Fibroblast of the aortic adventitia (primary cell): Measurements from ENCODE around the gene ADGRG1. TPM values are rescaled to one million over a fixed set of nuclear protein-coding genes. Genes with fewer than 3 reads are reported as not detected.

Source experiments
- DNase-seq: peaks from one replicate; pipeline ENCODE4 v3.0.0-alpha.2; 2010; ENCODE audit warnings: low read depth
- H3K4me3 ChIP-seq: 2 replicates; pipeline ENCODE4 v1.5.1; 2011; ENCODE audit warnings: low read depth, mild to moderate bottlenecking, control low read depth, low read length, moderate library complexity
- total RNA-seq: library from RNA; depleted of rRNA; stranded (reverse); fragments of >200 nt; gene quantifications from 2 replicates; pipeline ENCODE4 v1.2.3, GENCODE V29; 2012; ENCODE audit warnings: low replicate concordance
- TF ChIP-seq, protein P1 (sequence below): IDR thresholded peaks from 2 replicates; pipeline ENCODE4 v1.5.1; 2011; ENCODE audit warnings: mild to moderate bottlenecking, low read length, control low read depth, inconsistent platforms; ENCODE audit not compliant: insufficient read depth

The ADGRG1 gene
- total RNA-seq, 1 donor, result 9.8 TPM

DNA sequence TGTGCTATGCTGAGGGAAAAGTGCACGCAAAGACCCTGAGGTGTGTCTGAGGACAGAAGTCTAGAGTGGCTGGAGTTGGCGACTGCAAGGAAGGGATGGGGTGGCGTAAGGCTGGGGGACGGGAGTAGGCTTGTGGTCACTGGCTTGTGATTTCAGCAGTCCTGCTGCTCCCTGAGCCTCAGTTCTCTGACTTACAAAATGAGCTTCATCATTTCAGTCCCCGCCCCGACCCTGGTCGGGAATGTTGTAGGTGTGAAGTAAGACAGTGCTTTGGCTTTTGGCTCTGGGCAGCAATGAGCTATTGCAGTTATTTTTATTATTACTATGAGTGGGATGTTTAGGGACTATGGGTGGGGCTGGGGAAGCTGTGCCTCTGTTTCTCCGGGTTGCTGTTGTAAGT is 8.6 kb downstream of the ADGRG1 start:
- no peak for DNase-seq
- TF ChIP-seq, protein P1, sequence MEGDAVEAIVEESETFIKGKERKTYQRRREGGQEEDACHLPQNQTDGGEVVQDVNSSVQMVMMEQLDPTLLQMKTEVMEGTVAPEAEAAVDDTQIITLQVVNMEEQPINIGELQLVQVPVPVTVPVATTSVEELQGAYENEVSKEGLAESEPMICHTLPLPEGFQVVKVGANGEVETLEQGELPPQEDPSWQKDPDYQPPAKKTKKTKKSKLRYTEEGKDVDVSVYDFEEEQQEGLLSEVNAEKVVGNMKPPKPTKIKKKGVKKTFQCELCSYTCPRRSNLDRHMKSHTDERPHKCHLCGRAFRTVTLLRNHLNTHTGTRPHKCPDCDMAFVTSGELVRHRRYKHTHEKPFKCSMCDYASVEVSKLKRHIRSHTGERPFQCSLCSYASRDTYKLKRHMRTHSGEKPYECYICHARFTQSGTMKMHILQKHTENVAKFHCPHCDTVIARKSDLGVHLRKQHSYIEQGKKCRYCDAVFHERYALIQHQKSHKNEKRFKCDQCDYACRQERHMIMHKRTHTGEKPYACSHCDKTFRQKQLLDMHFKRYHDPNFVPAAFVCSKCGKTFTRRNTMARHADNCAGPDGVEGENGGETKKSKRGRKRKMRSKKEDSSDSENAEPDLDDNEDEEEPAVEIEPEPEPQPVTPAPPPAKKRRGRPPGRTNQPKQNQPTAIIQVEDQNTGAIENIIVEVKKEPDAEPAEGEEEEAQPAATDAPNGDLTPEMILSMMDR, result no peak
- no peak overlapping the region for H3K4me3 ChIP-seq

DNA sequence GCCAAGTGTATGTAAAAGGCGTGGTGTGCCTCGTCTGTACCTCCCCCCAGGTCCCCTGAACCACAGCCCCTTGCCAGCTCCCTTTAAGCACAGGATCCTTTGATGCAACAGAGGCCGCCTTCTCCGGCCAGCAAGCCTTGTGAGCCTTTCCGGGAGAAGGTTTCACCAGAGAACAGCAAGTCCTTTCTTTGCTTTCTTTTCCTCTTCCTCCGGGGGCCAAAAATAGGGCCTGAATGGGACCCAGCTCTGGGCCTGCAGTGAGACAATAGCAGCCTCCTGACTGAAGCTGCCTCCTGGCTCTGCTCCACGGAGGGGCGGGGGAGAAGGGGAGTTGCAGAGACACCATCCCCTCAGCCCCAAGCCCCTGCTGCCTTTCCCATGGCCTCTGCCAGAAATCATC is 9.0 kb downstream of the ADGRG1 start:
- no peak overlapping the region for H3K4me3 ChIP-seq
- DNase-seq, result no peak
- TF ChIP-seq, protein P1, result no peak

DNA sequence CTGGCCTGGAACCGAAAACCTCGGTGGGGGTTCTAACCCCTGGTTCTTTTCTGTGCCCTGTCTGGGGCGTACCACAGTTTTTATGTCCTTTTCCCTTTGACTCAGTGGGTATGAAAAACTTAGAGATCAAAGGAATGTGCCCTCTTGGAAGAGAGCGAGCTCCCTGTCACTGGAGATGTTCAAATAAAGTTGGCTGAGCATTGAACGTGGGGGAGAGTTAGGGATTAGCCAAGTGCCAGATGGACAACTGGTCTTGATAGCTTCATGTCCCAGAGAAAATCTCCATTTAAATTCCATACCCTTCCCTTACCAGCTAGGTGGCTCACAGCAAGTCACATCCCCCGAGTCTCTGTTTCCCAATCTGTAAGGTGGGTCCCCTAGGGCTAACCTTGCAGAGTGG is 9.5 kb downstream of the ADGRG1 start:
- DNase-seq, result no peak
- TF ChIP-seq, protein P1, result no peak
- H3K4me3 ChIP-seq, result no peak overlapping the region

DNA sequence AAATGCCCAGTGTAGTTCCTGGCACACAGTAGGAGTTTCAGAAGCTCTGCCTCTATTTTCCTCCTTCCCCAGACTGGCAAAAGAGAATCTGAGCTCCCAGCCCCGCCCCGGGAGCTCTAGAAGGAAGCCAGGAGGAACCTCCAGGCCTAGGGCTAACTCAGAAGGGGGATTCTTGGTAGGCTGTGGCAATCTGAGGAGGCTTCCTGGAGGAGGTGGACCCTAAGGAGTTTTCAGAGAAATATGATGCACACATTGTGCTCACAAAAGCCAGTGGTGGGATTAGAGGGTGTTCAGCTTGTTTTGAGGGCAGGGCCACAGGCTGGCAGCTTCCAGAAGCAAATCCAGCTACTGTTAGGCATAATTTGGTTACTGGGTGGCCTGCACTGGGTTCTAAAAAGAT is 10.0 kb downstream of the ADGRG1 start:
- H3K4me3 ChIP-seq, result no peak overlapping the region
- TF ChIP-seq, protein P1, result no peak
- no peak for DNase-seq

DNA sequence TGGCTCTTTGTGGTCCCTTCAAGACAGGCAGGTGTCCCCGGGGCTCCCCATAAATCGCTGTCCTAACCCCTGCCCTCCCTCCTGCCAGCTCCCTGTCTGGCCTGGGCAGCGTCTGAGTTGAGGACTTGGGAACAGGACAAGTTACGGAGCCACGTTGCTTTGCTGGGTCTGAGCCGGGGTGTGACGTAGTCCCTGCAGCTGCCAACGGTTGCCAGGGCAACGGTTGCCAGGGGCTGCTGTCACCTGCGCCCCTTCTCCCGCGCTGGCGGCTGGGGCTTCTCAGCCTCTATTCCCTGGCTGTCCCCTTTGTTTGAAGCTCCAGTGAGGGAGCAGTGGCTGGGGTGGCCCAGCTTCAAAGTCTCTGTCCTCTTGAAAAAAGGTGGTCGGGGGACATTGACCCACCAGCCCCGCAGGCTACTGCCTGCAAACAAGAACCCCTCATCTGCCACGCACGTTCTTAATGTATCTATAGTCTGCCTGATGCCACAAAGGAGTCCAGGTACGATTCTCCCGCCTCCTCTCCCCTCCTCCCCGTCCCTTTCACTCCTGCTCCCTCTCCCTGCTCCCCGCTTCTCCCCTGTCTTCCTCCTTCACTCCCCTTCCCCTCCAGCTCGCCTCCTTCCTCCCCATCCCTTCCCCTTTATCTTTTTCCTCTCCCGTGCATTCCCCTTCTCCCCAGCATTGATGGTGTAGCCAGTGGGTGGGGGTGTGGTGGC is 10.9 kb downstream of the ADGRG1 start:
- TF ChIP-seq, protein P1, result no peak
- no peak for DNase-seq
- H3K4me3 ChIP-seq, result no peak overlapping the region

DNA sequence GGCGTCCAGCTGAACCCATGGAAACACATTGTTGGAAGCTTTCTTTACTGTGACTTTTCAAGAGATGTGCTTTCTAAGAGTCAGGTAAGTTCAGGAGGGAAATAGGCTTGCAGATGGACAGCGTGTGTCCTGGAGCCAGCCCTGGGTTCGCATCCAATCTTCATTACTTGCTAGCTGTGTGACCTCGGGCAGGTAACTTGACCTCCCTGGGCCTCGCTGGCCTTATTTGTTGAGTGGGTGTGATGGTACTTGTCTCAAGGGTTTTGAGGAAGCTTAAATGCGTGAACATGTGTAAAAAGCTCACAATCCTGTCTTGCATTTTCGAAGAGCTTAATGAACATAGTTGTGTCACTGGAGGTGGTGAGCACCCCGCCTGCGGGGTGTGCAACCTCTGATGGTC is 11.8 kb downstream of the ADGRG1 start:
- TF ChIP-seq, protein P1, result no peak

DNA sequence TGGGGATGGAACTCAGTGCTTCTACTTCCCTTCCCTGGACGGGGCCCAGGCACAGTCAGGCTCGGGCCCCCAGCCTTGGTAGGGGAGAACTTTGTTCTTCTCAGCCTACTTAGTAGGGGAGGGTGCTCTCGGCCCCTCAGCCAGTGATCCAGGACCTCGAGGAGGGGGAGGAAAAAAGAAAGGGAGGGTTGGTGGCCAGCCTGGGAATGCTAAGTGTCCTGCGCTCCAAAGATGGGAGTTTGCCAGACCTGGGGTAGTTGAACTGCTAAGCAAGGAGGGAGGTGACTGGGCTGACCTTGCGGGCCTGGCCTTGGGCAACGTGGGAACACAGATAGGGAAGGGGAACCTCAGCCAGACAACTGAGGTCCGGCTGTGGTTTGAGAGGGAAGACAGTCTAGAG is 12.2 kb downstream of the ADGRG1 start:
- DNase-seq, result no peak
- no peak overlapping the region for H3K4me3 ChIP-seq
- TF ChIP-seq, protein P1, result no peak

More for the DNA sequence above, 11.8 kb downstream of the ADGRG1 start:
- no peak for DNase-seq
- no peak overlapping the region for H3K4me3 ChIP-seq
